Measurements from ENCODE around the gene CHST3.
"Not testable (repeated sequence)": the region's sequence is repeated elsewhere in the genome, so short reads cannot be mapped to it uniquely, and the experiment has no call there.

CHST3 gene

DNA sequence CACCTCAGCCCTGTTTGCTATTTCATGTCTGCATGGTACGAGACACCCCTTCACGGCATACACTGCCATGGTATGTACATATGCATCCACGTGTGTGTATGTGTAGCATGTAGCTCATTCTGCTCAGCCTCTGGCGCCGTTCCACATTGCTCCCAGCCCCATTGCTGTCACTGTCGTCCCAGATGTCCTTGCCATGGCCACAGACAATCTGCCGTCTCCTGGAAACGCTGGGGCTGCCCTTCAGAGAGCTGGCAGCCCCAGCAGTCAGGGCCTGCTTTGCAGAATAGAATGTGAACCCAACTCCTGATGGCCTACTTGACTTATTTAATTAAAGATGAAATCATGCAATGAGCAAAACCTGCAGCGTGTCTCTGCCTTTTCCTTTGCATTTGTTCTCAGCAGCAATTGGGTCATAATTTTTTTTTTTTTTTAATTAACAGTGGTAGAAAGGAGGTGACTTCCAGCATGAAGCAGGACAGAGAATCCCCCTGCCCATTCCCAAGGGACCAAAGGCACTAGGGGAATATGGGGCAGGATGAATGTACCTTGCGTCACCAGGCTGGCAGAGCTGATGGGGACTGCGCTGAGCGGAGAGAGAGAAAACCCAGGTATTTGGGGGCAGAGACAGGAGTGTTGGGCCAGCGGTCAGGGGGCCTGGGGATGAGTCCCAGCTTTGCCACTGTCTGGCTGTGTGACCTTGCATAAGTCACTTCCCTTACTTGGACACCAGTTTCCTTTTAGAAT, 49.2 kb downstream of the CHST3 start:
- no peak for DNase-seq

DNA sequence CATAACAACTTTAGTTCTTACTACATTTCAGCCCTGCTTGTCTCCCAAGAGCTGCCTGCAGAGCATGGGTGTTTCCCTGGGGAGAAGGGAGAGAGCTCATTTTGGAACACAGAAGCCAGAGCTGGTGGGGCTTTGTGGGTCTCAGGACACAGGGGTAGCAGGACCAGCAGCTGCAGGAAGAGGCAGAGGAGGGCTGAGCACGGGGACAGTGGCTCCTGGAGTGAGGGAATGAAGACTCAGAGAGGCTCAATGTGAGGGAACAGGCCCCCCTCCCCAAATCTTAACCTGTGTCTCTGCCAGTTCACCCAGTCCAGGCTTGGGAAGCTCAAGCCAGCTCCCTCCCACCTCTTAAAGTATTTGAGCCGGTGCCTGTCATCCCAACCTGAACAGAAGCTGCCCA, 50.0 kb downstream of the CHST3 start:
- DNase-seq, result no peak

DNA sequence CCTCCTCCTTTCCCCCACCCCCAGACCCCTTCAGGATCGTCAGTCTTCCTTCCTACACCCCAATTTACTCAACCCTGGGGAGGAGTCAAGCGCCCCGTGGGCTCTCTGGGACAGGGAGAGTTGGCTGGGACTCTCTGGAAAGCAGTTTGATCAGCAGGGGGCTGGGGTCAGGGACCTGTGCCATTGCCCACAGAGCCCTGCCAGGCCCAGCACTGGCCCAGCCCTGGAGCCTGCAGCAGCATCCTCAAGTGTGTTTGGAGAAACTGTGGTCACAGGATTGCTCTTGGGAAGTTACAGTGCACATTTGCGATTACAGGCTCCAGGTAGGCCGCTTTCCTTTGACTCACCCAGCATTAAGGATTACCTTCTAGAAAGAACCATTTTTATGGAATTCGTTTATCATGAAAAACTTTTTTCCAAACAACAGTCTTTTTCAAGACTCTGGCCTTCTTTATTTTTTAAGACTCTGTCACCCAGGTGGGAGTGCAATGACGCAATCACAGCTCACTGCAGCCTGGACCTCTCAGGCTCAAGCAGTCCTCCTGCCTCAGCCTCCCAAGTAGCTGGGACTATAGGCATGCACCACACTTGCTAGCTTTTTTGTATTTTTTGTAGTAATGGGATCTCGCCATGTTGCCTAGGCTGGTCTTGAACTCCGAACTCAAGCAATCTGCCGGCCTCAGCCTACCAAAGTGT, 50.7 kb downstream of the CHST3 start:
- DNase-seq, result no peak

GRCh38 chr10:72015841-72016240, 51.6 kb downstream of the CHST3 start:
- no peak for DNase-seq

DNA sequence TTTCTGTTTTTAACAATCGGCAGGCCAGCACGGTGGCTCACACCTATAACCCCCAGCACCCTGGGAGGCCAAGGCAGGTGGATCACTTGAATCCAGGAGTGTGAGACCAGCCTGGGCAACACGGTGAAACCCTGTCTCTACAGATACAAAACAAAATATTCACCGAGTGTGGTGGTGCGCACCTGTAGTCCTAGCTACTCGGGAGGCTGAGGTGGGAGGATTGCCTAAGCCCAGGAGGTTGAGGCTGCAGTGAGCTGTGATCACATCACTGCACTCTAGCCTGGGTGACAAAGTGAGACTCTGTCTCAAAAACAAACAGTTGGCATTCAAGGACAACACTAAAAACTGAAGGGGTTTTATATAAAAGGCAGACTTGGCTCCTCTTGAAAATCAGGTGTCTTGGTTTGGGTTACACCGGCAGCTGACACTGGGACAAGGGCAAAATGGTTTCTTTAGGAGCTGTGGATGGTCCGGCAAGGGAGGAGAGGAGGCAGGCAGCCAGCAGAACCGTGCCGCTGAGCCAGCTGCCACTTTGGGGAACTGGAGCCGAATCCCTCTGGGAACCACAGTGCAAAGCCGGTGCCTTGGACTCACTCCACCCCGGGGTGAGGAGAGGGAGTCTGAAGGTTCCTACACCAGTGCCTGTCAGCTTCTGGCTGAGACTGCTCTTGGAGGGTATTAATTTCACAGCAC, 52.6 kb downstream of the CHST3 start:
- no peak for DNase-seq

DNA sequence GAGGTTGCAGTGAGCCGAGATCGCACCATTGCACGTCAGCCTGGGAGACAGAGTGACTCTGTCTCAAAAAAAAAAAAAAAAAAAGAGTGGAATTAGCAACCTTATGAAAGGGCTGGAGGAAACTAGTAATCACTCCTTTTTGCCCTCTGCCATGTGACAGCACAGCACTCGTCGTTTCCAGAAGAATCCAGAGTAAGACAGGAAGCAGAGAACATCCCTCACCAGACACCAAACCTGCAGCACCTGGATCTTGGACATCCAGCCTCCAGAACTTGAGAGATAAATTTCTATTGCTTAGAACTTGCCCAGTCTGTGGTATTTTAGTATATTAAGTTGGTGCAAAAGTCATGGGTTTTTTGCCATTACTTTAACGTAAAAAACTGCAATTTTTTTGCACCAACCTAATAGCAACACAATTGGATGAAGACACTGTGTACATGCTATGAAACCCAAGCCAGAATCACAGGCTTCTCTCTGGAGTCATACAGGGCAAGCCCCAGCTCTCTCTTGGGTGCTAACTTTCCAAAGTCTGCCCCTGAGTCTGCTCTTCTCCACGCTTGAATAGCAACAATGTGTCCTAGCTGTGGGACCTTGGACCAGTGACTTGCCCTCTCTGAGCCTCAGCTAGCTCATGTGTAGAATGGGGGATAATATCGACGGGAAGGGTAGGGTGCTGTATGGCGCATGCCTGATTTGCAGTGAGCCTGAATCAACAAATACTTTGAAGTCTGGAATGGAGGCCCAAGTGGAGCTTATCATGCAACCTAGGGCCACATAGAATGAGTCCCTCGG, 55.1 kb downstream of the CHST3 start:
- DNase-seq, result no peak

DNA sequence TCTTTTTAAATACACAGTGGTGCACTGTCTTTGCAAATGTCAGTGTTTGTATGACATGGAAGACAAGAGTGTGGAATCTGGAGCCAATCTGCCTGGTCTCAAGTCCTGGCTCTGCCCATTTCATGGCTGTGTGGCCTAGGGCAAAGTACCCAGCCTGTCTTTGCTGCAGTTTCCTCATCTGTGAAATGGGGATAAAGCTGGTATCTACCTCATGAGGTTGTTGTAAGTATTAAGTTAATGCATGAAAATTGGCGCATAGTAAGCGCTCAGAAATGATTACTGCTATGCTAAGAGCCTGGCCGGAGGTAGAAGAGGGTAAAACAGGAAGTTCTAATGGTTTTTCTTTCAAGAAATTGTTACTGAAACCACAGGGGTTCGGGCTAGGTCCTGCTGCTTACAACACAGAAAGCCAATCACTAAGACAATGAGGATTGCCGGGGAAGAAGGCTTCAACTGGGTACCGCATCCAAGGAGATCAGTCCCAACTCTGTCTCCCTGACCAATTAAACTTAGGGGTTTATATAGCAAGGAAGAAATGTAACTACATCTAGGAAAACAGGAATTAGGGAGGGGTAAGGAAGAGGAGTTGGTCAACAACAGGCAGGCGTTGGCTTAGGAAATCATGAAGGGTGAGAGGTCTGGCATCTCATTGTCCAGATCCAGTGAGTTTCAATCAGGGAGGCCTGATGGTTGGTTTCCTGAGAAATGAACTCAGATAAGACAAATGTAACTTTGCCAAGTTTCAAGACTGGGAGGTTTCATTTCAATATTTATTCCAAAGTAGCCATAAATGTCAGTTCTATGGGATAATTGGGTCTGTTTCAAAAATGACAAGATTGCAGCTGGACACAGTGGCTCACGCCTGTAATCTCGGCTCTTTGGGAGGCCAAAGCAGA, 57.0 kb downstream of the CHST3 start:
- no peak for DNase-seq

DNA sequence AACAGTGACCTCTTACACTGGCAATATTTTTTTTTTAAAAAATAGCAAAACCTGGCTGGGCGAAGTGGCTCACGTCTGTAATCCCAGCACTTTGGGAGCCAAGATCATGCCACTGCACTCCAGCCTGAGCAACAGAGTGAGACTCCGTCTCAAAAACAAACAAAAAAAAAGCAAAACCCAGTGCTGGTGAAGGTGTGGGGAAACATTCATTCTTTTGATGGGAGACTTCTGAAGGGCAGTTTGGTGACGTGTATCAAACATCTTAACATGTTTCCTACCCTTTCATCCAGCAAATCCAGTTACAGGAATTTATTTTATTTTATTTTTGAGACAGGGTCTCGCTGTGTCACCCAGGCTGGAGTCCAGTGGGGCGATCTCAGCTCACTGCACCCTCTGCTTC, 58.0 kb downstream of the CHST3 start:
- DNase-seq, result no peak

GRCh38 chr10:72024596-72024995, 60.4 kb downstream of the CHST3 start:
- DNase-seq, result no peak

DNA sequence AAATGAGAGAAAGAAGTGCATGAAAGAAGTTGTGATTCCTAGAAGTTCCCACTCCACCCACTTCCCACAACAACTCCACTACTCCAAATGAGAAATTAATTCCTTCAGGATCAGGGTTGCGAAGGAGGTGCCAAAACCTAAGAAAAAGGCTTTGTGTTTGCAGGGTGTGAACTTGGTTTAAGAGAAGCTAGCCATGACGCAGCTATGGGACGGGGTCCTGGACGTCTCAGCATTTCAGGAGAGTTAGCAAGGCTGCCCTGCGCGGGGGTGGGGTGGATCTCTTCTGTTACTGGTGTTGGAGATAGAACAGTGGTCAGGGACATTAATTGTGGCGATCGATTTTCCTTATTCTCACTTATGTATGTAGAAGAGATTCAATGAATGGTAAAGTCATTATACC, 61.2 kb downstream of the CHST3 start:
- DNase-seq, result no peak

DNA sequence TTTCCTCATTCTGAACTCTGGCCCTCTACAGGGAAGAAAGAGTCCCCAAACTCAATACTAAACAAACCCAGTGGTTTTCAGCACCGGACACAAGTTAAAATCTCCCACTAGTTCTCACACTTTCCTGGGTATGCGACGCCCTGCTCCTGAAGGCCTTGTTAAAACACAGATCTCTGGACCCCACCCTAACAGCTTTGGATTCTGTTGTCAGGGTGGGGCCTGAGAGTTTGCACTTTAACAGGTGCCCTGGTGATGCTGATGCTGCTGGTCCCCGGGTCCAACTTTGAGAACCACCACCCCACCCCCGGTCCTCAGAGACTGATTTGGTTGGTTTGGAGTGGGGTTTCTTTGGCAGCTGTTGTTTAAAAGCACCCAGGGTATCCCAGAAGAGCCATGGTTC, 61.6 kb downstream of the CHST3 start:
- DNase-seq, result no peak

DNA sequence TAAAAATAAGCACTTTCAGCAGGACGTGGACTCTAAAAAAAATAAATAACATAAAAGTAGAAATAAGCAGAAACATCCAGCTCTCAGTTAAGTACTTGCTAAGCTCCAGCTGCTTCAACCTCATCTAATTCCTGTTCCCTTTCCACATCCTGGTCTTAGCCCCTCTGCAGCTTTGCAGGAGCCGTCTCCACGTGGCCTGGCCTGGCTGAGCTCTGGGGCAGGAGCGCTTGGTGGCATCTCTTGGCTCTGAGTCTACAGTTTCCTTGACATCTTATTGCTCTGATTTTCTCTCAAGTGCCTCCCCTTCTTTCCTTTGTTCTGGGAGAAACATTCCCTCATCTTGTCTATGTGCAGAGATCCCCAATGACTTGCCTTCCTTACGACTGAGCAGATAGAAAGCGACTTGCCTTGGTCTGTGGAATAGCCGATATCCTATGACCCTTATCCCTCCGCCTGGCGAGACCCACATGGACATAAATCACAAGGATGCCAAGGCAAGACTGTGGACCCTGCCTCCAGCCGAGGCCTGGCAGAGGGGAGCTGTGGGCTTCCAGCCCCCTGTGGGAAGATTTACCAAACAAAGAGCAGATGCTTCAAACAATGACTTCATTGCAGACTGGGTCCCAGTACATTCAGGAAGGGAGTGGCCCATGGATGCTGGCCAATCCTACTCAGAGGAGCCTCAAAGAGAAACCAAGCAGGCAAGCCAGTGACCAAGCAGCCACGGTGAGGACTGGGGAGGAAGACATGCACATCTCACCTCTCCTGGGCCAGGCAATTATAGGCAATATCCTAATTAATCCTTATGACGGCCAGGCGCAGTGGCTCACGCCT, 62.3 kb downstream of the CHST3 start:
- no peak for DNase-seq

GRCh38 chr10:72027498-72027897, 63.3 kb downstream of the CHST3 start:
- DNase-seq, result no peak

DNA sequence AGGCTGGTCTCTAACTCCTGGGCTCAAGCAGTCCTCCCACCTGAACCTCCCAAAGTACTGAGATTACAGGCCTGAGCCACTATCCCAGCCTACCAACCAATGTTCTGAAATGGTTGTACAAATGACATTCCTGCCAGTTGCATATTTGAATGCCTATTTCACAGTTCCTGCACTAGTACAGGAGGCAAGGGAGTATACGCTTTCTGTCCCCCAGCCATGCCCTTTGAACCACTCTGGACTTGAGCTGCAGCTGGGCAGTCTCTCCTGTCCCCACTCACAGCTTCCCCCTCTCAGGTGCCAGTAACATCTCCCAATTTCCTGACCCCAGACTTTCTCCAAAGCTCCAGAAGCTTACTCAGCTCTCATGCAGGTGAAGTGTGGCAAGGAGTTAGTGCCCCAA, 65.2 kb downstream of the CHST3 start:
- DNase-seq, result no peak

- no peak for DNase-seq
Observed at GRCh38 chr10:72030762-72031543, 66.8 kb downstream of the CHST3 start.

GRCh38 chr10:72031706-72032105, 67.5 kb downstream of the CHST3 start:
- no peak for DNase-seq

DNA sequence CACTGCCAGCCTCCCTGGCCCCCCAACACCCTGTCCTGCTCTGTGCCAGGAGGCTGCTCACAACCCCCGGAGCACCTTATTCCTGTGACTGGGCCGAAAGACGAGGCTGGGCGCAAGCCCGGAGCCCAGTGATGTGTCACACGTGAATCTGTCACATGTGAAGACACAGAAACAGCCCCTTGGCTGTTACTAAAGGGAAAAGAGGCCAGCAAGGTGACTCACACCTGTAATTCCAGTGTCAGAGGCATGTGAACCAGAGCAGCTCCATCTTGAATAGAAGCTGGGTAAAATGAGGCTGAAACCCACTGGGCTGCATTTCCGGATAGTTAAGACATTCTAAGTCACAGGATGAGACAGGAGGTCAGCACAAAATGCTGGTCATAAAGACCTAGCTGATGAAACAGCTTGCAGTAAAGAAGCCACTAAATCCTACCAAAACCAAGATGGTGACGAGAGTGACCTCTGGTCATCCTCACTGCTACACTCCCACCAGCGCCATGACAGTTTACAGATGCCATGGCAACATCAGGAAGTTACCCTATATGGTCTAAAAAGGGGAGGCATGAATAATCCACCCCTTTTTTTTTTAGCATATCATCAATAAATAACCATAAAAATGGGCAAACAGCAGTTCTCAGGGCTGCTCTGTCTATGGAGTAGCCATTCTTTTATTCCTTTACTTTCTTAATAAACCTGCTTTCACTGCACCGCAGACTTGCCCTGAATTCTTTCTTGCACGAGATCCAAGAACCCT, 68.4 kb downstream of the CHST3 start:
- not testable (repeated sequence) for DNase-seq

DNA sequence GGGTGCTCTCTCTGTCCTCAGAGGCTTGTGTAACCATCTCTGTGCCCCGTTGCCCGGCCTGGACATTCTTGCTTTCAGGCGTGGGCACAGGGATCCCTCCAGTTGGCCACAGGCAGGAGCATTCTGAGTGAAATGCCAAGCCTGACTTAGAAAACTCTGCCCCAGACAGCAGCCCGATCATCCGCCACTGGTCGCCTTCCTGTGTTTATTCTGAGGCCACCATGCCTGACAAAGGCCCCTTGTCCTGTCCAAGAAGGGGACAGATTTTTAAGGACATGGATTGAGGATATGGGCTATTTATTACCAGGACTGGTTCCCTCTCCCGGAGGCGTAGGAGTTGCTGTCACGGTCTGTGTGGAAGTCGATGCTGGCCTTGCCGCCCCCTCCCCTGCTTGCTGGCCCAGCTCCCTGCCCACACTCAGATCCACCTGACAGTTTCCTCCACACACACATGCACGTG, 69.9 kb downstream of the CHST3 start:
- DNase-seq, result no peak

- no peak for DNase-seq
Observed at GRCh38 chr10:72034761-72035160, 70.6 kb downstream of the CHST3 start.

All from stimulated activated CD4-positive, alpha-beta T cell treated with anti-CD3 and anti-CD28 coated beads, Interleukin-12 subunit alpha, Interleukin-12 subunit beta, amount 100 ng/mL, for 4 hours (primary cell).